HG03439 (cell line): Measurements from ENCODE around the gene FOXL2NB.

Experiments
- ATAC-seq: cut with Tn5 transposase; IDR thresholded peaks from one replicate; pipeline ENCODE4 v1.9.1; 2021; ENCODE audit warnings: mild to moderate bottlenecking, moderate library complexity; ENCODE audit not compliant: unreplicated experiment

FOXL2NB gene

GRCh38 chr3:138928727-138929372 lies 18.2 kb upstream of the FOXL2NB start:
- ATAC-seq, result no peak

GRCh38 chr3:138933068-138933668 lies 13.8 kb upstream of the FOXL2NB start:
- ATAC-seq, result no peak

GRCh38 chr3:138933981-138934691 lies 12.9 kb upstream of the FOXL2NB start:
- ATAC-seq, result no peak

- ATAC-seq, result no peak
These were observed 11.5 kb upstream of the FOXL2NB start for GRCh38 chr3:138935505-138935862.

- peak; percentile 74 for ATAC-seq
These were observed 10.9 kb upstream of the FOXL2NB start for GRCh38 chr3:138935863-138936740.

- no peak for ATAC-seq
These were observed 10.0 kb upstream of the FOXL2NB start for GRCh38 chr3:138936741-138937689.

GRCh38 chr3:138937690-138938055 lies 9.3 kb upstream of the FOXL2NB start:
- no peak for ATAC-seq

GRCh38 chr3:138938056-138938876 lies 8.8 kb upstream of the FOXL2NB start:
- no peak for ATAC-seq

GRCh38 chr3:138938877-138939560 lies 8.0 kb upstream of the FOXL2NB start:
- no peak for ATAC-seq

GRCh38 chr3:138939561-138940241 lies 7.3 kb upstream of the FOXL2NB start:
- ATAC-seq, result no peak

- ATAC-seq, result no peak
These were observed 6.6 kb upstream of the FOXL2NB start for GRCh38 chr3:138940446-138940845.

GRCh38 chr3:138941259-138941885 lies 5.6 kb upstream of the FOXL2NB start:
- ATAC-seq, result no peak

GRCh38 chr3:138942271-138942670 lies 4.7 kb upstream of the FOXL2NB start:
- ATAC-seq, result no peak

GRCh38 chr3:138942861-138943623 lies 4.0 kb upstream of the FOXL2NB start:
- no peak for ATAC-seq

GRCh38 chr3:138943724-138944653 lies 3.0 kb upstream of the FOXL2NB start:
- ATAC-seq, result no peak

GRCh38 chr3:138944654-138944928 lies 2.4 kb upstream of the FOXL2NB start:
- no peak for ATAC-seq
